HG02571 (cell line): ENCODE results near the gene TMEM120B.
"Not testable (repeated sequence)": the region's sequence is repeated elsewhere in the genome, so short reads cannot be mapped to it uniquely, and the experiment has no call there.

Source experiments
- ATAC-seq: cut with Tn5 transposase; IDR thresholded peaks from one replicate; pipeline ENCODE4 v1.9.1; 2021; ENCODE audit warnings: mild to moderate bottlenecking, moderate library complexity; ENCODE audit not compliant: unreplicated experiment

The TMEM120B gene

DNA sequence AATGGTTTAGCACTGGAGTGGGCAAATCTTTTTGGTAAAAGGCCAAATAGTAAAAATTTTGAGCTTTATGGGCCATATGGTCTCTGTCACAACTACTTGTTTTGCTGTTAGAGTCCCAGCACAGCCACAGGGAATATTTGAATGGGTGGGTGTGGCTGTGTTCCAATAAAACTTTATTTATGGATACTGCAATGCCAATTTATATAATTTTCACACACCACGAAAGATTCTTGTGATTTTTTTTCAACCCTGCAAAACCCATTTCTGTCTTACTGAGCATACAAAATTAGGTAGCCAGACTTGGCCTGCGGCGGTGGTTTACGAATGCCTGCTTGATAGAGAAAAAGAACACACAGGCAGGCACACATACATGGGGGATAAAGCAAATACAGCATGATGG is 28.3 kb downstream of the TMEM120B start:
- ATAC-seq = no peak

DNA sequence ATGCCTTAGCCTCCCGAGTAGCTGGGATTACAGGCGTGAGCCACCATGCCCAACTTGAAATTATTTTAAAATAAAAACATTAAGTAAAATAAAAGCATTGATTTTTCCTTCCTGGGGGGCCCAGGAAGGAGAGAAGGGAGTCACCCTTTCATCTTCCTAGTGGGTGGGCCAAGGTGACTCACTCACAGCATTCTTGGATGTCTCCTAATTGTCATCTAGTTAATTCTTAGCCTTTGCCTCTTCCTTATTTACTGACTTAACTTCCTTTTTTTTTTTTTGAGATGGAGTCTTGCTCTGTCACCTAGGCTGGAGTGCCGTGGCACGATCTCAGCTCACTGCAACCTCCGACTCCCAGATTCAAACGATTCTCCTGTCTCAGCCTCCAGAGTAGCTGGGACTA is 29.2 kb downstream of the TMEM120B start:
- ATAC-seq = no peak

DNA sequence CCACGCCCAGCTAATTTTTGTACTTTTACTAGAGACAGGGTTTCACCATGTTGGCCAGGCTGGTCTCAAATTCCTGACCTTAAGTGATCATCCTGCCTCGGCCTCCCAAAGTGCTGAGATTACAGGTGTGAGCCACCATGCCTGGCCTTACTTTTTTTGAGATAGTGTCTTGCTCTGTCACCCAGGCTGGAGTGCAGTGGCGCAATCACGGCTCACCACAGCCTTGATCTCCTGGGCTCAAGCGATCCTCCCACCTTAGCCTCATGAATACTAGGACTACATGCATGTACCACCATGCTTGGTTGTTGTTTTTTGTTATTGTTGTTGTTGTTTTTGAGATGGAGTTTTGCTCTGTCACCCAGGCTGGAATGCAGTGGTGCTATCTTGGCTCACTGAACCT is 33.0 kb downstream of the TMEM120B start:
- not testable (repeated sequence) for ATAC-seq

DNA sequence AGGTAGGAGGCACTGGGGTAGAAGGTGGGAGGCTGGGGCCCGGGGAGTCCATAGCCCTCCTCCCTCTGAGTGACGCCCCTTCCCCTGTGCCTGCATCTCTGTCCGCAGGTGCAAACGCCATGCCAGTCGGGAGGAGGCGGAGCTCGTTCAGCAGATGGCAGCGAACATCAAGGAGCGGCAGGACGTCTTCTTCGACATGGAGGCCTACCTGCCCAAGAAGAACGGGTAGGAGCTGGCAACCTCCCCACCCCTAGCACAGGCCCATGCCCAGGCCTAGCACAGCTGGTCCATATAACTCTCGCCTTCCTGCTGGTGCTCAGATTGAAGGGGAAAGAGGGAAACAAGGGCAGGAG is 35.6 kb downstream of the TMEM120B start:
- no peak for ATAC-seq

DNA sequence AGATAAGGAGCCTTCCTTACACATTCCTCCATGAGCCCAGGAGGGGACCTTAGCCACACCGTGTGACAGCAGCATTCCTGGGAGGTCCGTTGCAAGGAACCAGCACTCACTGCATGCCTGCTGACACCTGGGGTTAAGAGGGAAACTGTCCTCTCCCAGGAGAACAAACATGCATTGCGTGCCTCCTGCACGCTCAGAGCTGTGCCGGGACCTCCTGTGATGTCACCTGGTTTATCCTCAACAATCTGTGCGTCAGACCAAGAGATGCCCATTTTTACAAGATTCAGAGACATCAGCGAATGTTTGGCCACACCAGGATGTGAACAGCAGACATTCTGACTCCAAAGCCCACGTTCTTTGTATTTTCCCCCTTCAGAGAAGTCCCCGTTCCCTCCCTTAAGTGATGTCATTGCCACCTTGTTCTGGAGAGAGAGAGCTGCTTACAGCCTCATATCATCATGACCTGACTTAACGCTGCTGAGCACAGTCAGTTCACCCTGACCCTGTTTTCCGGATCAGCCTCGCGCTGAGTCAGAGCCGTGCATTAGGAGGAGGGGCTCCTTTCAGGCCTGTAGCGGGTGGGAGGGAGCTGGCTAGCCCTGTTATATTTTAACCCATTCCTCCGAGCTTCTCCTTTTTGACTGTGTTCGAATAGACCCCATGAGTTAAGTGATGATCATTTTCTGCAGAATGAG is 36.2 kb downstream of the TMEM120B start:
- ATAC-seq = no peak

DNA sequence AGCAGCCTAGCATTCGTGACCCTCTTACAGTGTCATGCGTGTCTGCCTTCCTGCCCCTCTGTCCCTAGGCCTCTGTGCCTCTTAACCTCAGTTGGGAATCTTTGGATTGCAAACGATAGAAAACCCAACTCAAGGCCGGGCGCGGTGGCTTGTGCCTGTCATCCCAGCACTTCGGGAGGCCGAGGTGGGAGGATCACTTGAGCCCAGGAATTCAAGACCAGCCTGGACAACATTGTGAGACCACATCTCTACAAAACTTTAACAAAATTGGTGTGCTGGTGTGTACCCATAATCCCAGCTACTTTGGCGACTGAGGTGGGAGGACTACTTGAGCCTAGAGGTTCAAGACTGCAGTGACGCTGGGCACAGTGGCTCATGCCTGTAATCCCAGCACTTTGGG is 36.7 kb downstream of the TMEM120B start:
- ATAC-seq = no peak

DNA sequence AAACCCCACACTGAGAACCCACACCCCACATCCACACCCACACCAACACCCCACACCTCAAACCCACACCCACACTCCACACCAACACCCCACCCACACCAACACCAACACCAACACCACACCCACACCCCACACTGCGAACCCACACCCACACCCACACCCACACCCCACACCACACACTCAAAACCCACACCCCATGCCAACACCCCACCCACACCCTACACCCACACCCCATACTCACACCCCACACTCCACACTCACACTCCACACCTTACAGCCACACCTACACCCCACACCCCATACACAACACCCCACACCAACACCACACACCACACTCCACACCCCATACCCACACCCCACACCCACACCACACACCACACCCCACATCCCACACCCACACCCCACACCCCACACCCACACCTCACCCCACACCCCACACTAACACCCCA is 38.0 kb downstream of the TMEM120B start:
- no peak for ATAC-seq

DNA sequence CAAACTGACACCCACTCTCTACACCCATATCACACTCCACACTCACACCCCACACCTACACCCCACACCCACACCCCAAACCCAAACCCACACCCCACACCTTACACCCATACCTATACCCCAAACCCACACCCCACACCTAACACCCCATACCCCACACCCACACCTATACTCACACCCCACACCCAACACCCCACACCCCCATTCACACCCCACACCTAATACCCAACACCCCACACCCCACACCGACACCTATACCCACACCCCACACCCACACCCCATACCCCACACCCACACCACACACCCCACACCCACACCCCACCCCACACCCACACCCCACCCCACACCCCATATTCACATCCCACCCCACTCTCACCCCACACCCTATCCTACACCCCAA is 38.5 kb downstream of the TMEM120B start:
- ATAC-seq = no peak

DNA sequence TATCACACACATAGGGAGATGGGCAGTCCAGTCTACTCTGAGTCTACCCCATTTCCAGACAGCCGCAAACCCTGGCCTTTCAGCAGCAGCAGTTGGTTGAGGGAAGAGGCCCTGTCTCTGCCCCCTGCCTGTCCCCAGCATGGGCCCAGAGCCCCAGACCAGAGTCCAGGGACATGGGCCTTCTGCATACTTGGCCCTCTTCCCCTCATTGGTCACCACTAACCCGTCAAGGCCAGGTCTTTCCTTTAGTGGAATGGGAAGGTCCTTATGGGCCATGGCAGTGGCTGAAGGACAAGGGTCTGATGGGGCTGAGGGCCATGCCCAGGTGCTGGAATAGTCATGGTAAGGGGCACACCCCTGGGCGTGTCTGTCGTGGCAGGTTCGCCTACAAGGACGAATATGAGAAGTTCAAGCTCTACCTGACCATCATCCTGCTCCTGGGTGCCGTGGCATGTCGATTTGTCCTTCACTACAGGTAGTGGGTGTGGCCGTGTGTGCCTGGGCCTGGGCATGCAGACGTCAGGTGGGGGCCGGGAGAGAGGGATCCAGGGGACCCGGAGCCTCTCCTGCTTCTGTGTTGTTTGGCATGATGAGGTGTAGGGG is 39.3 kb downstream of the TMEM120B start:
- no peak for ATAC-seq

DNA sequence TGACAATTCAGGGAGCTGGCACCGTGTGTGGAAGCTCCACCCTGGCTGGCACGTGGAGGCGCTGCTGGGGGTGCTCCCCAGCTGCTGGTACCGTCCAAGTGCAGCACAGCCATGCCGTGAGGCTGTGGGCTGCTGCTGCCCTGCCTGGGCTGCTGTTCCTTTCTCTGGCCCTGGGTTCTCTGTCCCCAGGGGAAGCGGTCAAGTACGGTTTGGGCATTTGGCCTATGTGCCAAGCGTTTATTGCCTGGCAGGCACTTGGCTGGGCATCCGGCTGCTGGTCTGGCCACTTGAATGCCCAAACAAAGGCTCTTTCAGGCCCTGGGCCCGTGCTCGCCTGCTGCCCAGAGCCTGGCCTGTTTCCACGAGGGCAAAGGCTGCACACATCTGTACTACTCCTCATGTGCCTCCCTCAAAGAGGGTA is 41.3 kb downstream of the TMEM120B start:
- no peak for ATAC-seq

DNA sequence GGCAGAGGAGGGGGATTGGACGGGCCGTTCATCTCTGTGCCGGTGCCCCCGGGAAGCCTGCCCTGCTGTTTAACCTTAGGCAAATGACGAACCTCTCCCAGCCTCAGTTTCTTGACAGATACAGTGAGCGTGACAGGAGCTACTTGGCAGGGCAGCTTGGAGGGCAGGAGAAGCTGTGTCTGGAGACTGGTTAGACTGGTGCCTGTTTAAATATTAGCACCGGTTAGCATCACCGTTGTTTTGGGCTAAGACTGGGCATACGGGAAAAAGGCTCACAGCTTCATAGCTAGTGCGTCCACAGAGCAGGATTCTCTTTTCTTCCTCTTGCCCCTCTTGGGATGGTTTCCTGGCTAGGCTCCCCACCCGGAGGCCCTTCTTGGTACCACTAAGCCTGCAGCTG is 42.3 kb downstream of the TMEM120B start:
- ATAC-seq = no peak

DNA sequence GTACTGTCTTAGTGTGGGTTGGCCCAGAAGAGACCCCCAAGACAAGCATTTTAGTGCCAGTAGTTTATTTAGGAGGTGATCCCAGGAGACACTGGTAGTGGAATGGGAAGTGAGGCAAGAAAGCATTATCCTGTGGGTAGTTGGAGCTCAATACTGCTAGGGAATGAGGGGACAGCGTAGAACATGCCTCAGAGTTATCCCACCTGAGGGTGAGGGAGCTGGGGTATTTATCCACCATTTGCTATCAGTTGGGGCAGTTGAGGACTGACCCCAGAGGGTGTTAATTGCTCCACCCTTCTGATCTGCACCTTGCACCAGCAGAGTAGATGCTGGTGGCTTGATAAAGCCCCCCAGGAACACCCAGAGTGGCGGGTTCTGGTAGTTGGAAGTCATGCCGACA is 43.0 kb downstream of the TMEM120B start:
- ATAC-seq = no peak

DNA sequence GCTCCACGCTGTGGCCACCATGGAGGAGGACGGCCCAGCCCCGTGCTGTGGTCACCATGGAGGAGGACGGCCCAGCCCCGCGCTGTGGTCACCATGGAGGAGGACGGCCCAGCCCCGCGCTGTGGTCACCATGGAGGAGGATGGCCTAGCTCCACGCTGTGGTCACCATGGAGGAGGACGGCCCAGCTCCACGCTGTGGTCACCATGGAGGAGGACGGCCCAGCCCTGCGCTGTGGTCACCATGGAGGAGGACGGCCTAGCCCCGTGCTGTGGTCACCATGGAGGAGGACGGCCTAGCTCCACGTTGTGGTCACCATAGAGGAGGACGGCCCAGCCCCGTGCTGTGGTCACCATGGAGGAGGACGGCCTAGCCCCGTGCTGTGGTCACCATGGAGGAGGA is 46.0 kb downstream of the TMEM120B start:
- ATAC-seq = not testable (repeated sequence)

DNA sequence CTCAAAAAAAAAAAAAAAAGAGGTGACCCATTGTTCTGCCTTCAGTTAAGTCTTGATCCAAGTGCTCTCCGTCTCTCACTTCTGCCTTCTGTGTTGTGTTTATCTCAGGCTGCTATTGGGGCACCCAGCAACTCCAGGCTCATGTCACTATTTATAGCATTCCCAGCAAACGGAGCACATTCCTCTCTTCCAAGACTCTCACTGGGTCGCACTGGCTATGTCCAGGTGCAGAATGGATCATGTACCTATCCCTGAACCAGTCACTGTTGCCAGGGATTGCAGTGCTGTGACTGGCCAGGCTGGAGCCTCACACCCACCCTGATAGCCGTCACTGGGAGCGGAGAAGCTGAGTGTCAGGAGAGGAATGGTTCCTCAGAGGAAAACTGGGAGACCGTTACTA is 49.7 kb downstream of the TMEM120B start:
- no peak for ATAC-seq

DNA sequence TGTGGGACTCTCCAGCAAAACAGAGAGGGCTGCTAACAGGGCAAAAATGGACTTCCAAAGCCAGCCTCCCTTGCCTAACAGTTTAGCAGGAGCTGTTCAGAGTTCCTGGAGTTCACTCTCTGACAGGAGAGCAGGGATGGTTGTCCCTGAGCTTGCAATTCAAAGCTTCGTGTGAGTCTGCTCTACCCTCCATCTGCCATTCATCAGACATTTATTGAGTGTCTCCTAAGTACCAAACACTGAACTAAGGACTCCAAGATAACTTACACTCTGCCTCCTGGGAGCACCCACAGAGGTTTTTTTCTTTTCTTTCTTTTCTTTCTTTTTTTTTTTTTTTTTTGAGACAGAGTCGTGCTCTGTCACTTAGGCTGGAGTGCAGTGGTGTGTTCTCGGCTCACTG is 52.3 kb downstream of the TMEM120B start:
- ATAC-seq = no peak

DNA sequence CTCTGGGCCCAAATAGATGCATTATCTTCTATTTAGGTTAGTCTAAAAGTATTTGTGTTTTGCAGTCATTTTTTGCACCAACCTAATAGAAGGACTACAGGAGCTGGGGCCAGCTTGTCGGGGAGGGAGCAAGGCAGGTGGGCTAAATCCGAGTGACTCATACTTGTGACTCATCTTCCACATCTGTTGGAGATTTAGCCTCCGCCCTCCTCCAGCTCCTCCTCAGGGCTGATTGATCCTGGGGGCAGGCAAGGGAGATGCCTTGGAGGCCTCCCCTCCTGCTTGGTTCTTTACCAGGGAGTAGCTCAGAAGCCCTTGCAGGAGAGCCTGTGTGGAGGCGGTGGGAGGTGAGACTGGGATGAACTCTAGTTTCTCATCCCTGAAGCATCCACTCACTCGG is 53.0 kb downstream of the TMEM120B start:
- ATAC-seq = no peak

DNA sequence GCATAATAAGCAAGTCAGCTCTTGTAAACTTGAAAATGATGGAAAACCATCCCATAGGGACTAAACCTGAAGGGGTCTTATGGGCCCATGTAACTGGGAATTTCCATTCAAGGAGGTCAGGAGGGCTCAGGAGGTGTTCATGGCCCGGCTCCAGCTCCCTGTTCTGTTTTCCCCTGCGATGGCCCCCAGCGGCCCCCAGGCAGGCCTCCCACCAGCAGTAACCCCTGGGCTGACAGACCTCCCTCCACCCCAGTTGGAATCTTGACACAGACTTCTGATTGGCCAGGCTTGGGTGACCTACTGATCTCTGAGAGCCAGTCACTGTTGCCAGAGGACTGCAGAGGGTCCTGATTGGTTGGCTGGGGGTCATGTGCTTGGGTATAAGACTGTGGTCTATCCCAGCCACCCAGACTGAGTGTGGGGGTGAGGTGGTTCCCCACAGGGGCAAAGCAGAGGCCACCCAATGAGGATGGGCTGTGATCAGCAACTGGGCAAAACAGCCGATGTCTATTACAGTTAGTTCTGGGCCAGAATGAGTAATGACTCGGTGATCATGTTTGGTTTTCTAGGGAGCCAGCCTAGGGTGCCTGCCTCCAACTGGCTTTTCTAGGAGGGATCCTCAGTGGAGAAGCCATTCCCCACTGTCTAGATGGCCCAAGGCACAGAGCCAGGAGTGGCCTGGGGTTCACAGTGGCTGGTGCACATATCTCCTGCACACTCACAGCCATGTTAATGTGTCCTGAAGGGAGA is 53.9 kb downstream of the TMEM120B start:
- ATAC-seq = no peak

DNA sequence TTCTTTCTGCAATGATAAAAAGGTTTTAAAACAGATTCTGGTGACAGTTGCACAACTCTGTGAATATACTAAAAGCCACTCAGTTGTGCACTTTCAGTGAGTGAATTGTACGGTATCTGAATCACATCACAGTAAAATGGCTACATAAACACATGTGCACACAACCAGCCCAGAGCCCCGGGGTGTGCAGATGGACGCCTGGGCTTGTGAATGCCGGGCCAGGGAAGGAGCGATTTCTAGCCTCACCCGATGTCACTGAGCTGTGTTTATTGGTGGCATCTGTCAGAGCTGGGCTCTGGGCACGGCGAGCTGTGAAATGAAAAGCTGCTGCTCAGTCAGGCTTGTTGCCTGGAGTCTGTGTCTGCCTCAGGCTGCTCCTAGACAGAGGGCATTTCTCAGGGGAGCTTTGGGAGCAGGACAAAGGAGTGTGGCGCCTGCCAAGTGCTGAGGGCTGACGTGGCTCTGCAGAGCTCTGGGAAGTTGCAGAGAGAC is 55.0 kb downstream of the TMEM120B start:
- ATAC-seq = no peak

DNA sequence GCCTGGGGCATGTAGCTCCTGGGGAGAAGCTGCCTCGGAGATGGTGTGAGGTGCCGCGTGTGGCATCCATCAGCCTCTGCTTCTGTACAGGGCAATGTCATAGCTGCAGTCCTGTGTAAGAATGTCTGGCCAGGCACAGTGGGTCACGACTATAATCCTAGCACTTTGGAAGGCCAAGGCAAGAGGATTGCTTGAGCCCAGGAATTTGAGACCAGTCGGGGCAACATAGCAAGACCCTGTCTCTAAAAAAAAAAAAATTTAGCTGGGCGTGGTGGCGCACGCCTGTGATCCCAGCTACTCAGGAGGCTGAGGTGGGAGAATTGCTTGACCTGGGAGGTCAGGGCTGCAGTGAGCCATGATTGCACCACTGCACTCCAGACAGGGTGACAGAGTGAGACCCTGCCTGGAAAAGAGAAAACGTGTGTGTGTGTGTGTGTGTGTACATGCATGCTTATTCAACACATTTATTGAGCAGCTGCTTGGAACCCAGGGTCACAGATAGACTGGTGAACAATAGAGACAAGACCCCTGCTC is 56.8 kb downstream of the TMEM120B start:
- no peak for ATAC-seq

DNA sequence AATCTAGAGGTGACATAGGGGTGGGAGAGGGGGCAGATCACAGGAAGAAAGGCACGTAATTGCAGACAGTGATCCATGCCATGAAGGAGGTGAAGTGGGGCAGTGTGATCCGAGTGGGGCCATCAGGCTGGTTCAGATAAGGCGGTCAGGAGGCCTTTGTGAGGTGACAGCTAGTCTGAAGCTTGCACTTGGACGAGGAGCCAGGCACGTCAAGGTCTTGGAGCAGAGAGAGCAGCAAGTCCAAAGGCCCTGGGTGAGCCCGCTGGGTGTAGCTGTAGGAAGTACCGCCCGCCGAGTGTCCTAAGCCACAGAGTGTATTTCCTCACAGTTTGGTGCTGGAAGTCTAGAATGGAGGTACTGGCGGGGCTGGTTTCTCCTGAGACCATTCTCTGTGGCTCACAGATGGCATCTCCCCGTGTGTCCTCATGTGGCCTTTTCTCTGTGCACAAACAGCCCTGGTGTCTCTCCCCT is 57.3 kb downstream of the TMEM120B start:
- no peak for ATAC-seq

DNA sequence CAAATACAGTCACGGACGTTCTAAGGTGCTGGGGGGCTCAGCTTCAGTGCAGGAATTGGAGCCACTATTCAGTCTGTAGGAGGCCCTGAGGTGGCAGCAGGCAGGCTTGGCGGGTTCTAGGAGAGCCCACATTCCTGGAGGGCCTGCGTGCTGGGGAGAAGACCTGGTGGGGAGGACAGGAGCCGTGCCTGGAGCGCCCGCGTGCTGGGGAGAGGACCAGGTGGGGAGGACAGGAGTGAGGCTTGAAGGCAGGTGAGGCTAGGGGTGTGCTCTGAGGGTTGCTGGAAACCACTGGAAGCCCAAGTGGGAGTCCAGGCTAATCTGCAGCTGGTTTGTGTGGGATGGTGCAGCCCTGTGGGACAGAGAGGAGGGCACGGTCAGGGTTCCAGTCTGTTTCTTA is 57.8 kb downstream of the TMEM120B start:
- no peak for ATAC-seq
